Keratinocyte (primary cell): ENCODE results near the gene BRD1. TPM values are rescaled to one million over a fixed set of nuclear protein-coding genes. Genes with fewer than 3 reads are reported as not detected.

Experiments
- DNase-seq: peaks from one replicate; pipeline ENCODE4 v3.0.0-alpha.2; 2011; ENCODE audit warnings: low read depth, missing footprints, low spot score
- FAIRE-seq: peaks from 2 replicates; lab custom pipeline; 2011; peaks lifted over from hg19 to GRCh38; lab: Jason Lieb, UNC
- H2AFZ ChIP-seq: 2 replicates; pipeline ENCODE4 v1.6.0; 2012; ENCODE audit warnings: low read length, control low read depth, inconsistent platforms; ENCODE audit not compliant: control insufficient read depth
- H3K27ac ChIP-seq: 2 replicates; pipeline ENCODE4 v1.5.1; 2011; ENCODE audit warnings: low read length; ENCODE audit not compliant: control insufficient read depth, insufficient read depth
- H3K27me3 ChIP-seq: 3 replicates; pipeline ENCODE4 v1.6.0; 2011; ENCODE audit warnings: low read length; ENCODE audit not compliant: control insufficient read depth, insufficient read depth; ENCODE audit errors: extremely low read depth
- H3K36me3 ChIP-seq, 2 experiments: 2 replicates in 1 of 2; 3 replicates in 1 of 2; pipeline ENCODE4 v1.5.1; 2011; ENCODE audit warnings: low read length in 2 of 2, mild to moderate bottlenecking in 1 of 2; ENCODE audit not compliant: control insufficient read depth in 2 of 2, insufficient read depth in 2 of 2; ENCODE audit errors: extremely low read depth in 1 of 2
- H3K4me1 ChIP-seq: 3 replicates; pipeline ENCODE4 v1.5.1; 2011; ENCODE audit warnings: low read length; ENCODE audit not compliant: control insufficient read depth, insufficient read depth; ENCODE audit errors: extremely low read depth
- H3K4me2 ChIP-seq: 3 replicates; pipeline ENCODE4 v1.6.0; 2011; ENCODE audit warnings: low read depth, low read length; ENCODE audit not compliant: control insufficient read depth, insufficient read depth; ENCODE audit errors: extremely low read depth
- H3K4me3 ChIP-seq, 3 experiments: fragments of 200-600 bp in 1 of 3; sonication (generic) in 1 of 3; 2 replicates in 2 of 3; 3 replicates in 1 of 3; pipeline ENCODE4 v1.5.1; 2011 to 2016; ENCODE audit warnings: low read length in 3 of 3, mild to moderate bottlenecking in 3 of 3, control low read depth in 2 of 3, inconsistent platforms in 1 of 3, low read depth in 1 of 3, mixed read lengths in 1 of 3, mixed run types in 1 of 3, moderate library complexity in 1 of 3; ENCODE audit not compliant: control insufficient read depth in 2 of 3, insufficient read depth in 2 of 3; ENCODE audit errors: extremely low read depth in 1 of 3
- H3K79me2 ChIP-seq: 2 replicates; pipeline ENCODE4 v1.6.0; 2012; ENCODE audit warnings: low read length; ENCODE audit not compliant: control insufficient read depth, insufficient read depth
- H3K9ac ChIP-seq: 3 replicates; pipeline ENCODE4 v1.6.0; 2011; ENCODE audit warnings: low read length; ENCODE audit not compliant: control insufficient read depth, insufficient read depth; ENCODE audit errors: extremely low read depth
- H3K9me1 ChIP-seq: 3 replicates; pipeline ENCODE4 v1.6.0; 2011; ENCODE audit warnings: low read length; ENCODE audit not compliant: control insufficient read depth, insufficient read depth; ENCODE audit errors: extremely low read depth
- H3K9me3 ChIP-seq: 2 replicates; pipeline ENCODE4 v1.5.1; 2012; ENCODE audit warnings: low read depth, low read length; ENCODE audit not compliant: control insufficient read depth
- H4K20me1 ChIP-seq: 3 replicates; pipeline ENCODE4 v1.6.0; 2011; ENCODE audit warnings: low read length; ENCODE audit not compliant: control insufficient read depth, insufficient read depth; ENCODE audit errors: extremely low read depth
- EZH2 ChIP-seq: IDR thresholded peaks from one replicate; pipeline ENCODE4 v1.6.1; 2012; ENCODE audit warnings: inconsistent platforms, mild to moderate bottlenecking, low read length, moderate library complexity
- dilution Hi-C: fragments of 300-500 bp; cut with MboI; formaldehyde crosslinking; loops from one replicate; pipeline ENCODE4 v1.7.0; 2020; ENCODE audit warnings: low sequenced_read_pairs; ENCODE audit not compliant: extremely low pct_ligation_motif_present
- polyA plus RNA-seq, 5 experiments: library from polyadenylated mRNA; depleted of rRNA in 3 of 5; stranded (reverse) in 3 of 5; stranded (forward) in 1 of 5; unstranded in 1 of 5; fragments of >200 nt; gene quantifications; 1 replicate in 1 of 5; 2 replicates in 3 of 5; 3 replicates in 1 of 5; pipeline versions ENCODE4 v1.2.1 to v1.2.3, GENCODE V29; 2011 to 2012; ENCODE audit warnings: missing spikeins in 2 of 5, low read depth in 1 of 5, low replicate concordance in 1 of 5
- TF ChIP-seq, protein P1 (sequence below), 3 experiments: IDR thresholded peaks in 1 of 3; conservative IDR thresholded peaks in 1 of 3; optimal IDR thresholded peaks in 1 of 3; 2 replicates in 2 of 3; 3 replicates in 1 of 3; pipeline versions ENCODE3 to v1.5.1; 2011; ENCODE audit warnings: low read length in 3 of 3, mild to moderate bottlenecking in 3 of 3, moderate library complexity in 2 of 3, control low read depth in 1 of 3, inconsistent platforms in 1 of 3; ENCODE audit not compliant: insufficient read depth in 2 of 3; ENCODE audit errors: extremely low read depth in 1 of 3

The BRD1 gene
- polyA plus RNA-seq, 1 donor (not counting 4 experiments of a cell fraction or from before 2014, with no cell fraction given), result 4.3 TPM

DNA sequence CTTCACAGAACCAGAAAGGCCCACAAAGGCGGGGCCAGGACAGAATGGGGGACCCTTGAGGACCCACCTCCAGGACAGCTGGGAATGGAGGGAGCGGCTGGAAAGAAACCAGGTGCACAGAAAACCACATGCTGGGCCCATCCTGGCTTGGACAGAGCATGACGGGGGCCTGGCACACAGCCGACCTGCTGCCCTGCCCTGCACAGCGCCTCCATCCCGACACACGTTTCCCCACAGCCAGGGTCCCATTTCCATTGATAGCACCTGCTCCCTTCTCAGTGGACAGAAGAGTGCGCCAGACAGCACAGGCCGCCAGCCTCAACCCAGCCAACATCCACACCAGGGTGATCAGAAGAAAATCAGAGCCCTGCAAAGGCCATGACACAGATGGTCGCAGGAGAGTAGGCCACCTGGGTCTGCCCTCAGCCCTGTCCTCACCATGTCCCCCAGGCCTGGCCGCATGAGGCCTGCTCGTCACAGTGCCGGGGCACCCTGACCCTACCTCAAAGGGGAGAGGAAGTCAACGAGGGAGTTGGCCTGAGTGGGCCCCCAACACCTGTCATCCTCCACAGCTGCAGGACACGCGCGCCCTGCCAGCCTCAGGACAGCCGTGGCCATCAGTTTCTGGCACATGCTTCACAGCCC, 28.1 kb downstream of the BRD1 start:
- Histone ChIP-seq H3K27me3 (no peaks in the 10 kb centered on the region), H3K4me2 (no peak overlapping the region), H3K36me3 (peaks cover 42 to 44% of the 10 kb centered on the region in 2 experiments), H3K4me1 (no peaks in the 10 kb centered on the region), H3K4me3 (no peak overlapping the region), H3K9ac (no peak overlapping the region), H3K27ac (no peak overlapping the region), H4K20me1 (peaks cover 14% of the 10 kb centered on the region), H2AFZ (no peak overlapping the region), H3K9me3 (no peaks in the 10 kb centered on the region), H3K79me2 (peaks cover 62% of the 10 kb centered on the region), H3K9me1 (peaks cover 2% of the 10 kb centered on the region)
- dilution Hi-C loops, result no loop called here
- FAIRE-seq (no peak), DNase-seq (no peak)
- TF ChIP-seq, protein P1, sequence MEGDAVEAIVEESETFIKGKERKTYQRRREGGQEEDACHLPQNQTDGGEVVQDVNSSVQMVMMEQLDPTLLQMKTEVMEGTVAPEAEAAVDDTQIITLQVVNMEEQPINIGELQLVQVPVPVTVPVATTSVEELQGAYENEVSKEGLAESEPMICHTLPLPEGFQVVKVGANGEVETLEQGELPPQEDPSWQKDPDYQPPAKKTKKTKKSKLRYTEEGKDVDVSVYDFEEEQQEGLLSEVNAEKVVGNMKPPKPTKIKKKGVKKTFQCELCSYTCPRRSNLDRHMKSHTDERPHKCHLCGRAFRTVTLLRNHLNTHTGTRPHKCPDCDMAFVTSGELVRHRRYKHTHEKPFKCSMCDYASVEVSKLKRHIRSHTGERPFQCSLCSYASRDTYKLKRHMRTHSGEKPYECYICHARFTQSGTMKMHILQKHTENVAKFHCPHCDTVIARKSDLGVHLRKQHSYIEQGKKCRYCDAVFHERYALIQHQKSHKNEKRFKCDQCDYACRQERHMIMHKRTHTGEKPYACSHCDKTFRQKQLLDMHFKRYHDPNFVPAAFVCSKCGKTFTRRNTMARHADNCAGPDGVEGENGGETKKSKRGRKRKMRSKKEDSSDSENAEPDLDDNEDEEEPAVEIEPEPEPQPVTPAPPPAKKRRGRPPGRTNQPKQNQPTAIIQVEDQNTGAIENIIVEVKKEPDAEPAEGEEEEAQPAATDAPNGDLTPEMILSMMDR (optimal IDR thresholded peaks at IDR 0.05 in 1 of 3, IDR thresholded peaks at IDR 0.05 in 1 of 3, conservative IDR thresholded peaks at IDR 0.05 in 1 of 3; ENCODE audit: extremely low read depth in 1 of 3, insufficient read depth in 2 of 3, low read length in 3 of 3), result no peak
- TF ChIP-seq EZH2, result no peak

DNA sequence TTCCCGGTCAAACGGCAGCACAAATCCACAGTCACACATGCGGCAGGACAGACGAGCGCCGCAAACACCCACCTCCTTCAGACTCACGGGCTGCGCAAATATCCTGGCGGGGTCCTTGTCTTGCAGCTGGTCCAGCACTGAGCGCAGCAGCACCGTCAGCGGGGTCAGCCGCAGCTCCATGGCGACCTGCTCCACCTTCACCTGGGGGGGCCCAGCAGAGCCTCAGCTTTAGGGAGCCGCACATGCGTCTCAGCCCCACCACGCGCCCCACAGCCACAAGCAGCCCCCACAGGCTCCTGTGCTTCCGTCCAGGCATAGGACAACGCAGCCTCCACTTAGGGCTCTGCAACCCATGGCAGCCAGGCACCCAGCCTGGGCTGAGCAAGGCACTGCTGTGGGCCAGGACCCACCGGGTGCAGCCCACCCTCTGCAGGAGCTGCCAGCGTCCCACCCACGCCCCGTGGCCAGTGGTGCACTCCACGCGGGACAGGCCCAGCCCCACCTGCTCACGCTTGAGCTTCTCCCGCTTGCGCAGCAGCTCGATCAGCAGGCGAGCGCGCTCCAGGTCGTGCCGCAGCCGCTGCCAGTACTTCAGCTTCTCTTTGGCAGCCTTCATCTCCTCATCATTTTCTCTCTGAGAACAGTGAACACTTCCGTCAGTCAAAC, 29.1 kb downstream of the BRD1 start:
- Histone ChIP-seq H3K9ac (no peak overlapping the region), H4K20me1 (peaks cover 9% of the 10 kb centered on the region), H3K4me3 (no peak overlapping the region), H3K79me2 (peaks cover 59% of the 10 kb centered on the region), H3K9me3 (no peaks in the 10 kb centered on the region), H3K27me3 (no peaks in the 10 kb centered on the region), H3K9me1 (peaks cover 4% of the 10 kb centered on the region), H3K36me3 (peaks cover 46 to 51% of the 10 kb centered on the region in 2 experiments), H3K4me1 (no peaks in the 10 kb centered on the region), H2AFZ (no peak overlapping the region), H3K27ac (no peak overlapping the region), H3K4me2 (no peak overlapping the region)
- DNase-seq, result no peak
- dilution Hi-C loops, result no loop called here
- no peak for FAIRE-seq
- no peak for TF ChIP-seq EZH2
- TF ChIP-seq, protein P1 (optimal IDR thresholded peaks at IDR 0.05 in 1 of 3, IDR thresholded peaks at IDR 0.05 in 1 of 3, conservative IDR thresholded peaks at IDR 0.05 in 1 of 3; ENCODE audit: extremely low read depth in 1 of 3, insufficient read depth in 2 of 3, low read length in 3 of 3), result no peak
